GM18502 (cell line): Measurements from ENCODE around the gene CMTR1.
"Not testable (repeated sequence)": the region's sequence is repeated elsewhere in the genome, so short reads cannot be mapped to it uniquely, and the experiment has no call there.

ENCODE experiments used
- ATAC-seq: cut with Tn5 transposase; IDR thresholded peaks from one replicate; pipeline ENCODE4 v1.9.1; 2021; ENCODE audit warnings: mild to moderate bottlenecking; ENCODE audit not compliant: unreplicated experiment, poor library complexity

Gene CMTR1

GRCh38 chr6:37432916-37433656 is at the start of gene CMTR1:
CMTR1 (plus strand) TSS chr6:37433221; CDS start chr6:37435630, 2,409 bp downstream.
- ATAC-seq: peak; percentile 91

DNA sequence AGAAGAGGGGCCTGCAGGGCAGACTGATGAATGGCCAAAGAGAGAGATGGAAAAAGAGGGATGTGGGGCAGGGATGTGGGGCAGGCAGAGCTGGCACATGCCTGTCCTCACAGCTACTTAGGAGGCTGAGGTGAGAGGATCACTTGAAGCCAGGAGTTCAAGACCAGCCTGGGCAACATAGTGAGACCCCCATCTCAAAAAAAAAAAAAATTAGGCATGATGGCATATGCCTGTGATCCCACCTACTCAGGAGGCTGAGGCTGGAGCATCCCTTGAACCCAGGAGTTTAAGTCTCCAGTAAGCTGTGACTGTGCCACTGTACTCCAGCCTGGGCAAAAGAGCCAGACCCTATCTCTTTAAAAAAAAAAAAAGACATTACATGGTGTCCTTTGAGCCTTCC is 44.4 kb upstream of the CMTR1 start:
- ATAC-seq: no peak

DNA sequence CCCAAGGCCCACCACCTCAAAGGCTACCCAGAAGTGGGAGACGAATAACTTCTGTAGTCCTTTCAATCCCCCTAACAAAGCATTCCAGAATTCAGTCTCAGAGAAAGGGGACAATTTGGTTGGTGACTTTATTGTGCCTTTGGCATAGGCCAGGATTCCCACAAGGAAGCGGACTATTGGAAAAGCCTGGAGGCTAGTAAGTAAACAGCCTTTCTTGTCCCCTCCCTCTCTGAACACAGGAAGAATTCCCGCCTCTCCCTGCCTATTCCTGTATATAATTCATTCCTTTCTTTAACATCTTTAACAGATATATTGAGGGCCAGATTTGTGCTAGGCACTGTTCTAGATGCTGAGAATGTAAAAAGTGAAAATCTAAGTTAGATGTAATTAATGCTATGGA is 43.2 kb upstream of the CMTR1 start:
- ATAC-seq: no peak

DNA sequence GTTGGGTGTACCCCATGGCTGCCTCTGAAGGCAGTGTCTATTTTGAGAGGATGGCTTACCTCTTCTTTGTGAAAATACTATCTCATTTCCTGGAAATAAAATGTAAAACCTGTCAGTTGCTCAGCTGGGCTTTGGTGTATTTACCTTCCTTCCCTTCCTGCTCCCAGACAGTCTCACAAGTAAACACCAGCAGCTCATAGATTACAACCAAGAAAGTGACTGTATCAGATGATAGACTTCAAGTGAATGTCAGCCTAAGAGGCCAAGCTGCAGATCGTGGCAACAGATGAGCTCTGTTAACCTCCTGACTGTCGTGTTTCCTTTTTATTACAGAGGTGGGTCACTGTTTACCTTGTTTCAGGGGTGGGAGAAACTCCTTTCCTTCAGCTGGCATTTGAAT is 41.9 kb upstream of the CMTR1 start:
- no peak for ATAC-seq

- ATAC-seq: no peak
These were observed 40.2 kb upstream of the CMTR1 start for GRCh38 chr6:37392821-37393220.

- no peak for ATAC-seq
These were observed 39.6 kb upstream of the CMTR1 start for GRCh38 chr6:37393381-37393929.

GRCh38 chr6:37396571-37397180 is 36.3 kb upstream of the CMTR1 start:
- ATAC-seq: no peak

GRCh38 chr6:37399131-37399530 is 33.9 kb upstream of the CMTR1 start:
- ATAC-seq: no peak

GRCh38 chr6:37399795-37400490 is 33.1 kb upstream of the CMTR1 start:
- ATAC-seq: no peak

DNA sequence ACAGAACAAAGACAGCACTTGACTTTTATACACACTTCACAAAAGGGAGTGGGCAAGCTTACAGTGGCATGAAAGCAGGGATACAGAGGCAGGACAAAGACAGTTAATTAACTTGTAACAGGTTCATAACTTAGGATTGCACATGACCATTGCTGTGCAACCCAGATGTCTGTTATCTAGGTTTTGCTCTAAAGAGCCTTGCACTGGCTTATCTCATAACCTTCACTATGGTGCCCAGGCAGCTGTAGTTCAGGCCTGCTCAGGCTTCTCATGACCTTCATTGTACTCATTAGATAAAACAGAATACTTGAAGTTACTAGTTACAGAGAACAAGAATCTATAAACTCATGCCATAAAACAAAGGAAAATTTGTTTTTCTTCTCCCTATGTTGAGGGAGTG is 31.4 kb upstream of the CMTR1 start:
- not testable (repeated sequence) for ATAC-seq

DNA sequence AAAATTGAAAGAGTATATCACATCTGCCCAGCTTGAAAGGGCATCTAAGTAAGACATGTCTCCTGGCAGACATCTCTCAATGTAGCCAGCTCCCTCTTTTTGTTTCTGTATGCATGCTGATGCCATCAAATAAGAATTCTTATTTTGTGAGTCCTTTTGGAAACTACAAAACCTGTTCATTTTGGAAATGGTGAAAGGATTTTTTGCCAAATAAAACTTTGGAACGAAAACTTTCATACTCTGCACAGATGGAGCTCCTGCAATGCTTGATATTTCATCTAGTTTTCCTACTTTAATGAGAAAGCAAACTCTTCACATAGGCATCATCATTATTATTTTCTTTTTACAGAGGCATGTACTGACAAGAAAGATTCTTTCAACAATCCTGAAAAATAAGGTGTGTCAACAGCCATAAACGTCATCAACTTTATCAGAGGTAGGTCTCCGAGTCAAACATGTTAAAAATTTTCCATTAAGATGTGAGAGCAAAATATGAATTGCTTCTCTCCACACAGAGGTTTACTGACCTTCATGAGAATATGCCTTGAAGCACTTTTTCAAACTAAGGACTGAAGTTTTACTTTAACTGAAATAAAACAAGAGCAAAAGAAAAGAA is 26.2 kb upstream of the CMTR1 start:
- ATAC-seq: no peak

- no peak for ATAC-seq
These were observed 25.1 kb upstream of the CMTR1 start for GRCh38 chr6:37407948-37408347.

GRCh38 chr6:37409501-37409900 is 23.5 kb upstream of the CMTR1 start:
- no peak for ATAC-seq

DNA sequence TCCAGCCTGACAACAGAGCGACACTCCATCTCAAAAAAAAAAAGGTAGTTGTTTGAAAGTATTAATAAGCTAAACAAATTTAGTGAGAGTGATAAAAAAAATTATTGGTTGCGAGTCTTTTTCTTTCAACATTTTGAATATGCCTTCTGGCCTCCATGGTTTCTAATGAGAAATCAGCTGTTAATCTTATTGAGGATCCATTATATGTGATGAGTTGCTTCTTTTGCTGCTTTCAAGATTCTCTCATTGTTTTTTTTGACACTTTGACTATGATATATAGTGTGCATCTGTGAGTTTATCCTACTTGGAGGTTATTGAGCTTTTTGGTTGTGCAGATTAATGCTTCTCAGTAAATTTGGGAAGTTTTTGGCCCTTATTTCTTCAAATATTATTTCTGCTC is 15.6 kb upstream of the CMTR1 start:
- ATAC-seq: no peak

- no peak for ATAC-seq
These were observed 14.3 kb upstream of the CMTR1 start for GRCh38 chr6:37418722-37419121.

DNA sequence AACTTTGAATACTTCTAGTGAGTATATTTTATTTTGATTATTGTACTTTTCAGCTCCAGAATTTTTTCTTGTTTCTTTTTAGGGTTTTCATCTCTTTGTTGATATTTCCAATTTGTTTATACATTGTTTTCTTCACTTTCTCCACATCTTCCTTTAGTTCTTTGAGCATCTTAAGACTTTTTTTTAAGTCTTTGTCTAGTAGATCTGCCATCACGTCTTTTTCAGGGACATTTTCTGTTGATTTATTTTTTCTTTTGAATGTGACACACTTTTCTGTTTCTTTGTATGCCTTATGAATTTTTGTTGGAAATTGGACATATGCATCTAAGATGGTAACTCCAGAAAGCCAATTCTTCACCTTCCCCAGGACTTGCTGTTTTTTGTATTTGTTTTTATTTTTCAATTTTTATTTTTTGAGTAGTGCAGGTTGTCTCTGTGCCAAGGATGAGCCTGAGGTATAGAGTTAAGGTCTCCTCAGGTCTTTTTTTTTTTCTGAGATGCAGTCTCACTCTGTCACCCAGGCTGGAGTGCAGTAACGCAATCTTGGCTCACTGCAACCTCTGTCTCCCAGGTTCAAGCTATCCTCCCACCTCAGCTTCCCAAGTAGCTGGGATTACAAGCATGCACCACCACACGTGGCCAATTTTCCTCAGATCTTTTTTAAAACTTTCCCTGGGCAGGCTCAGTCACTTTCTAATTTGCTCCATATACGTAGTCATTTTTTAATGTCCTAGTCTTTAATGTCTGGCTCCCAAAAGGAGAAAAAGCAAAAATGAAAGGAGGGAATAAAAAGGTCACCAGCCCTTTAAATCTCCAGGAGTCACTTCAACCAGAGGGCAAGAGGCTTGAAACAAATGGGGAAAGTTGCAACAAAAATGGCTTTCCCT is 6.7 kb upstream of the CMTR1 start:
- no peak for ATAC-seq

DNA sequence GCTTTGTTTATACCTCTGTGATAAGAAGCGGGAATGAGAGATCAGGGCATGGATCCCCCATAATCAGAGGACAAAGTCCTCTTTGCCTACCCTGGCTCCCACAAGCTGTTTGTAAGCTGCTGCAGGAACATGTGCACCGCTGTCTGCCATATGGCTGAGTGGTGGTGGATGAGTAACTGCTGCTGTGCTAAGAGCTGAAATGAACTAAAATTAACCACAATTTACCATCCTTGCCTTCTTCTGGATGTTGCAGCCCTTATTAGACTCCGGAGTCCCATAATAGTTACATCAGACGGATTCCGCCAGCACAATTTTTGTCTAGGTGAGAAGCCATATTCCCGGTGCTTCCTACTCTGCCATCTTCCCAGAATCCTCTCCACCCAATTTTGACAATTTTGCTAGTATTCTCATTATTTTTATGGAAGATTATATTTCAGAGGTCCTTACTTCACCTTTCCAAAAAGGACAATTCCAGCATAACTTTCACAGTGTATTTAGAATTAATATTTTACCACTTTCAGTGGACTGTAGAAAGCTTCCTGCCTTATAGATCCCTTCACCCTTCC is 6.0 kb upstream of the CMTR1 start:
- ATAC-seq: no peak

DNA sequence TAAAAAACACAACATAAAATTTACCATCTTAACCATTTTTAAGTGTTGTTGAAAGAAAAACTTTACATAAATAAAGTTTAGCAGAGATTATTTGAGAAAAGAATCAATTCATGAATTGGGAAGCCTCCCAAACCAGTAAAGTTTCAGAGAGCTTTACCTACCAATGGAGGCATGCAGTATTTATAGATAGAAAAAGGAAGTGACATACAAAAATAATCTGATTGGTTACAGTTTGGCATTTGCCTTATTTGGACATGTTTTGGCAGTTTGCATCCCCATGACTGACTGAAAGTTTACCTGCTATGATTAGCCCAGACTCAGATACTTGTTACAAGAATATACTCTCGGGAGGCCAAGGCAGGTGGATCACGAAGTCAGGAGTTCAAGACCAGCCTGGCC is 3.7 kb upstream of the CMTR1 start:
- no peak for ATAC-seq

GRCh38 chr6:37432590-37432915 is 468 bp upstream of the CMTR1 start:
- ATAC-seq: no peak
